Motor neuron (in vitro differentiated cells): ENCODE measurements around the gene ACE. TPM values are rescaled to one million over a fixed set of nuclear protein-coding genes. Genes with fewer than 3 reads are reported as not detected.

ENCODE experiments used
- ATAC-seq, 8 experiments: fragments of 200-7000 bp; cut with Tn5 transposase; replicated peaks in 6 of 8; 2 replicates each; pipeline ENCODE4 v1.8.0; 2021; ENCODE audit warnings: mild to moderate bottlenecking in 8 of 8, moderate library complexity in 8 of 8
- H3K27ac ChIP-seq, 2 donors: fragments of 250-450 bp; sonication (Bioruptor Pico); 2 replicates each; pipeline ENCODE4 v1.9.0; 2021; ENCODE audit warnings: antibody characterized with exemption in 2 of 2, mild to moderate bottlenecking in 2 of 2, moderate library complexity in 1 of 2
- H3K4me1 ChIP-seq, 2 donors: fragments of 250-450 bp; sonication (Bioruptor Pico); replicated peaks in 1 of 2; 2 replicates each; pipeline ENCODE4 v1.6.1; 2021; ENCODE audit warnings: antibody characterized with exemption in 2 of 2, mild to moderate bottlenecking in 2 of 2, moderate library complexity in 1 of 2
- H3K4me3 ChIP-seq, 5 donors: fragments of 250-450 bp; sonication (Bioruptor Pico); 2 replicates each; pipeline ENCODE4 v1.9.0; 2021; ENCODE audit warnings: antibody characterized with exemption in 5 of 5, mild to moderate bottlenecking in 5 of 5, moderate library complexity in 4 of 5
- WGBS, 10 experiments: fragments of 450-650 bp; shearing (Covaris generic); methylation state at CpG; one replicate each; pipeline ENCODE4 v1.0.0; 2022; 5-methylcytosine and 5-hydroxymethylcytosine counted together
- in situ Hi-C, 9 experiments: fragments of 400-800 bp; cut with MboI; loops; one replicate each; pipeline ENCODE4 v1.15.0; 2021; ENCODE audit warnings: low sequenced_read_pairs in 9 of 9, low pct_unique_long_range_greater_than_20kb in 2 of 9; ENCODE audit not compliant: unreplicated experiment in 9 of 9
- total RNA-seq, 8 experiments: library from RNA; unstranded; fragments of 300-600 nt; gene quantifications; 2 replicates each; pipeline versions ENCODE4 v1.2.3 to v1.2.4, GENCODE V29; 2022

The ACE gene
- total RNA-seq, 8 experiments from 2014 or later, result 0.49 to 3.2 (median 1.4) TPM

DNA sequence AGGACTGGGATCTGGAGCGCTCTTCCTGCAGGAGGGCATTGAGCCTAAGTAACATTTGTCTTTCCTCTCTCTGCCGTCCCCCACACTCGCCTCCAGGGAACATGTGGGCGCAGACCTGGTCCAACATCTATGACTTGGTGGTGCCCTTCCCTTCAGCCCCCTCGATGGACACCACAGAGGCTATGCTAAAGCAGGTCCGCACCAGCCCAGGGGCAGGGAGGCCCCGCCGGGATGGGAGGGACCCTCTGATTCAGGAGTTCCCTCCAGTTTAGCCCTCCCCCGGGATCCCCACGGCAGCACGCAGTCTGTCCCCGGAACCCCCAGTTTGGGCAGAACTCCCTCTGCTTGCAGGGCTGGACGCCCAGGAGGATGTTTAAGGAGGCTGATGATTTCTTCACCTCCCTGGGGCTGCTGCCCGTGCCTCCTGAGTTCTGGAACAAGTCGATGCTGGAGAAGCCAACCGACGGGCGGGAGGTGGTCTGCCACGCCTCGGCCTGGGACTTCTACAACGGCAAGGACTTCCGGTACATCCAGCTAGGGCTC is 14.1 kb downstream of the ACE start:
- Histone ChIP-seq H3K4me1 (no peaks in the 10 kb centered on the region), H3K27ac (no peak overlapping the region), H3K4me3 (no peak overlapping the region)
- 0 to 100% (median 83%) methylated on average over 1 to 11 of the region's 22 CpGs; no CpG with 5 or more reads in 1 of the 10 experiments for WGBS, 10 experiments
- no peak for ATAC-seq
- in situ Hi-C loops, result no loop called here

GRCh38 chr17:63491413-63491812 is 14.6 kb downstream of the ACE start:
- no peak for ATAC-seq
- in situ Hi-C loops, result no loop called here
- WGBS, 10 experiments, result 0 to 100% (median 67%) methylated on average over 1 of the region's 8 CpGs; no CpG with 5 or more reads in 7 of the 10 experiments
- H3K4me1 ChIP-seq, result no peaks in the 10 kb centered on the region
- H3K27ac ChIP-seq, result no peak overlapping the region
- no peak overlapping the region for H3K4me3 ChIP-seq

GRCh38 chr17:63491977-63492618 is 15.2 kb downstream of the ACE start:
- Histone ChIP-seq H3K4me3 (no peak overlapping the region), H3K27ac (no peak overlapping the region), H3K4me1 (no peaks in the 10 kb centered on the region)
- no peak for ATAC-seq
- 0 to 83% (median 45%) methylated on average over 1 to 7 of the region's 10 CpGs; no CpG with 5 or more reads in 2 of the 10 experiments for WGBS, 10 experiments
- in situ Hi-C loops, result no loop called here

GRCh38 chr17:63492940-63493339 is 16.1 kb downstream of the ACE start:
- Histone ChIP-seq H3K4me3 (no peak overlapping the region), H3K27ac (no peak overlapping the region), H3K4me1 (no peaks in the 10 kb centered on the region)
- in situ Hi-C loops, result no loop called here
- ATAC-seq, result no peak
- WGBS, 10 experiments, result 40 to 100% (median 80%) methylated on average over 1 to 4 of the region's 6 CpGs; no CpG with 5 or more reads in 2 of the 10 experiments

DNA sequence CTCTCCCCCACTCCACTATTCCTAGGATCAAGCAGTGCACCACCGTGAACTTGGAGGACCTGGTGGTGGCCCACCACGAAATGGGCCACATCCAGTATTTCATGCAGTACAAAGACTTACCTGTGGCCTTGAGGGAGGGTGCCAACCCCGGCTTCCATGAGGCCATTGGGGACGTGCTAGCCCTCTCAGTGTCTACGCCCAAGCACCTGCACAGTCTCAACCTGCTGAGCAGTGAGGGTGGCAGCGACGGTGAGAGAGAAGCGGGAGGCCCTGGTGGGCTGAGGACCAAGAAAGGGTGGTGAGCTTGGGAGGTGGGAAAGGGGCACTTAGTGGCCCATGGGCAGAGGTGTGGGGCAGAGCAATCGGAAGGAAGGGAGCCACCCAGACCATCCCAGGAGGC is 16.6 kb downstream of the ACE start:
- in situ Hi-C loops, result no loop called here
- Histone ChIP-seq H3K27ac (no peak overlapping the region), H3K4me1 (no peaks in the 10 kb centered on the region), H3K4me3 (no peak overlapping the region)
- WGBS, 10 experiments, result 57 to 80% methylated on average over 3 of the region's 9 CpGs; no CpG with 5 or more reads in 8 of the 10 experiments
- no peak for ATAC-seq

DNA sequence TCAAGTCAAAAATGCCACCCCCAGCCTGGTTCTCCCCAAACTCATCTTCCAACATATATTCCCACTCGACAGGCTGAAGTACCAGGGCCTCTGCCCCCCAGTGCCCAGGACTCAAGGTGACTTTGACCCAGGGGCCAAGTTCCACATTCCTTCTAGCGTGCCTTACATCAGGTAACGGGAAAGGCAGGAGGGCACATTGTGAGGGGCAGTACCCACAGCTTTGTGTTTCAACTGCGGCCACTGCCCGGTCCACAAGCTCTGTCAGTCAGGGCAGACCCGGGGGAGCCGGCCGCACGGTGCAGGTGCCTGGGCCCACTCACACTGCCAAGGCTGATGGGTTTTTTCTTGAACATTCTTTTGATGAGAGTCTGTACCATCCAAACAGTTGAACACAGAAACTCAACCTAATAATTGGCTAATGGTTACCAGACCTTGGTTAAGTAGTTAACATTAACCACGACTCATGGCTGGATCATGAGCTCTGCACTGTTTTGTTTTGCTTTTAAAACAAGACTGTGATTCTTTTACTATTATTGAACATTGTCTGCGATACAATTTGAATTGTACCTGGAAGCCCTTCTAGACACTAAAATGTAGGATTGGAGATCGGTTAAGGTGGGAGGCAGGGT is 17.6 kb downstream of the ACE start:
- Histone ChIP-seq H3K27ac (no peak overlapping the region), H3K4me1 (no peaks in the 10 kb centered on the region), H3K4me3 (no peak overlapping the region)
- 40 to 100% (median 80%) methylated on average over 1 to 12 of the region's 12 CpGs; no CpG with 5 or more reads in 2 of the 10 experiments for WGBS, 10 experiments
- ATAC-seq, result no peak
- in situ Hi-C loops, result no loop called here

DNA sequence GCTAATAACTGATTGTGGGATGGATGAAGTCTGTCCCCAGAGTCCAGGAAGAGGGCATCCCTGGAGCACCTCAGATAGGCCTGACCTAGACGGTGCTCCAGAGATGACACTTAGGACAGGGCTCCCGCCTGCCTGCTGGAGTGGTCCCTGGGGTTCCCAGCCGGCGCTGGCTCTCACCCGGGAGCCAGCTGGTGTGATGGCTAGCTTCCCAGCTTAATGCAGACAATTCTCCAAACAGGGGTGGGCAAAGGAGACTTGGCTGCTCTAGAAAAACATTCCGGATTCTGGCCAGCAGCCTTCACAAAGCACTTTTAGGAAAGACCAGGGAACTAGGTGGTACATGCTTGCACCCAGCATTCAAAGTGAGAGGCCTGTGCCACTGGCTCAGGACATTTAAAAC is 18.6 kb downstream of the ACE start:
- no peak for ATAC-seq
- WGBS, 10 experiments, result 63 to 100% (median 85%) methylated on average over 1 to 5 of the region's 6 CpGs; no CpG with 5 or more reads in 5 of the 10 experiments
- H3K27ac ChIP-seq, result no peak overlapping the region
- in situ Hi-C loops, result no loop called here
- H3K4me1 ChIP-seq, result no peaks in the 10 kb centered on the region
- H3K4me3 ChIP-seq, result no peak overlapping the region

DNA sequence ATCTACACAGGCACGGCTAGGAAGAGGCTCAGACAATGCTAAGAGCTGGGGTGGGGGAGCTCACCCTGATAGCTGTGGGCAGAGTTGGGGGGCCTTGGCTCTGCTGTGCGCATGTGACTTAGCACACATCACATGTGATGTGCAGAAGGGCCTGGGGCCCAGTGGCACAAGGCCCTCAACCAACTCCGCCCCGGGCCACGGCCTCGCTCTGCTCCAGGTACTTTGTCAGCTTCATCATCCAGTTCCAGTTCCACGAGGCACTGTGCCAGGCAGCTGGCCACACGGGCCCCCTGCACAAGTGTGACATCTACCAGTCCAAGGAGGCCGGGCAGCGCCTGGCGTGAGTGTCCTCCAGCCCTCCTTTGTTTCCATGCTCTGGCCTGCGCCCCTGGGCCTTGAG is 19.3 kb downstream of the ACE start:
- no peak overlapping the region for H3K4me3 ChIP-seq
- H3K4me1 ChIP-seq, result no peaks in the 10 kb centered on the region
- no peak for ATAC-seq
- in situ Hi-C loops, result no loop called here
- no peak overlapping the region for H3K27ac ChIP-seq
- WGBS, 10 experiments, result 78 to 100% (median 80%) methylated on average over 1 to 4 of the region's 12 CpGs; no CpG with 5 or more reads in 7 of the 10 experiments

DNA sequence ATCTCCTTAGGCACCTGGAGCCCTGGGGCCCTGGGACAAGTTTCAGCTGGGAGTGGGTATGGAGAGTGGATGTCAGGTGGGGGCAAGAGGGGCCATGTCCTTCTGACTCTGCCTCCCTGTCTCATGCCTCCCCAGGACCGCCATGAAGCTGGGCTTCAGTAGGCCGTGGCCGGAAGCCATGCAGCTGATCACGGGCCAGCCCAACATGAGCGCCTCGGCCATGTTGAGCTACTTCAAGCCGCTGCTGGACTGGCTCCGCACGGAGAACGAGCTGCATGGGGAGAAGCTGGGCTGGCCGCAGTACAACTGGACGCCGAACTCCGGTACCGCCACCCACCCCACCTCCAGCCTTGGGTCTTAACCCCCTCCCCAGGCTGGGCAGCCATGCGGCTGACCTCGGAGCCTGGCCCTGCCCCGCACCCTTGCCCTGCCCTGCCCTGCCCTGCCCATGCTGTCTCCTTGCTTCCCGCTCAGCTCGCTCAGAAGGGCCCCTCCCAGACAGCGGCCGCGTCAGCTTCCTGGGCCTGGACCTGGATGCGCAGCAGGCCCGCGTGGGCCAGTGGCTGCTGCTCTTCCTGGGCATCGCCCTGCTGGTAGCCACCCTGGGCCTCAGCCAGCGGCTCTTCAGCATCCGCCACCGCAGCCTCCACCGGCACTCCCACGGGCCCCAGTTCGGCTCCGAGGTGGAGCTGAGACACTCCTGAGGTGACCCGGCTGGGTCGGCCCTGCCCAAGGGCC is 20.0 kb downstream of the ACE start:
- no peak for ATAC-seq
- WGBS, 10 experiments, result 80 to 100% methylated on average over 1 of the region's 36 CpGs; no CpG with 5 or more reads in 8 of the 10 experiments
- in situ Hi-C loops, result no loop called here

DNA sequence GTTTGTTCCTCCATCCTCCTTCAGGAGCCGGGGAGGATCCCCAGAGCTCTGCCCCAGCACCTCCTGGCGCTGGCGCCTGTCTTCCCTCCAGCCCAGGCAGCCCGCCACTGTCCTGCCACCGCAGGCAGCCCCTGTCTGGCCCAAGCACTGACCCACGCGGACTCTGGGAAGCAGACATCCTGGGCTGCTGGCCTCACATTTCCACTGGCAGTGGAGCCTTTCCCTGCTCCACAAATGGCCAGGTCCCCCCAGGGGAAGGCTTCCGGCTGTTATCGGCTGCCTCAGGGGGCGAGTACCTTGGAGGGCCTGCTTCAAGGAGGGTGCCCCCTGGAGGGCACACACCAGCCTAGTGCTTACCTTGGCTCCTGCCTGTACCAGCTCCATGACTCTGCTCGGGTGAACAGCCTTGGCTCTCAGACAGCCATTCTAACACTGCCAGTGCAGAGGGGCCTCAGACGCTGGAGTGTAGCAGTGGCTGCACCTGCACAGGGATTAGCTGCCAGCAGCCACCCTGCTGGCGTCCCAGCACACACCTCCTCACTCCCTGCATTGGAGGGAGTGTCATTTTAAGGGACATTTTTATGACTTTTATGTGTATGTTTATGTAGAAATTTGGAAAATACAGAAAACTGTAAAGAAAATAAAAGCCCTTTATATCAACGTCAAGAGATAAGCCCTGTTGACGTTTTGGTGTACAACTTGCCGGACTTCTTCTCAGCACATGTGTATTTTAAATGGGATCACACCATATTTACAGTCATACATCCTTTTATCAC is 21.0 kb downstream of the ACE start:
- no peaks in the 10 kb centered on the region for H3K4me1 ChIP-seq
- no peak overlapping the region for H3K27ac ChIP-seq
- no peak overlapping the region for H3K4me3 ChIP-seq
- peak in 6 of 8 experiments; percentile 39 to 81 (median 48) for ATAC-seq
- in situ Hi-C loops, result no loop called here
- 53 to 100% (median 90%) methylated on average over 1 to 12 of the region's 16 CpGs; no CpG with 5 or more reads in 4 of the 10 experiments for WGBS, 10 experiments

More for the DNA sequence above, 20.0 kb downstream of the ACE start:
- Histone ChIP-seq H3K4me1 (no peaks in the 10 kb centered on the region), H3K27ac (no peak overlapping the region), H3K4me3 (no peak overlapping the region)

DNA sequence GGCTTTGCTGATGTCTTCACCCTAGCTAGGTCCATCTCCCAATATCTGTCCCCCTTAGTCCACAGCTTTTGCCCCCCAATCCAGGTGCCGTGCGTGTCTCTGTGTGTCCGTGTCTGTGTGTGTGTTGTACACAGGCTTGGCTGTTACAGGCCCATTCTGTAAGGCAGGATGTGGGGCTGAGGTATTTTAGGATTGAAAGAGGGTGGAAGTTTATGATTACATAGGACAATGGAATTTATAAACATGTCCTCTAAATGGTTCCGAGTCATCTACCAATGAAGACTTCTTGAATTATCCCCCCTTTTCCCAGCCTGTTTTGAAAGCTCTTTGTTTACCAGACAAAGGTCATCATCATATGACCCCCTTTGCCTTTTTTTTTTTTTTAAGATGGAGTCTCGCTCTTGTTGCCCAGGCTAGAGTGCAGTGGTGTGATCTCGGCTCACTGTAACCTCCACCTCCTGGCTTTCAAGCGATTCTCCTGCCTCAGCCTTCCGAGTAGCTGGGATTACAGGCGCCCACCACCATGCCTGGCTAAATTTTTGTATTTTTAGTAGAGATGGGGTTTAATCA is 21.9 kb downstream of the ACE start:
- in situ Hi-C loops, result no loop called here
- WGBS, 10 experiments, result 33 to 87% (median 63%) methylated on average over 1 to 9 of the region's 9 CpGs; no CpG with 5 or more reads in 1 of the 10 experiments
- Histone ChIP-seq H3K4me3 (no peak overlapping the region), H3K4me1 (peaks cover 0 to 4% of the 10 kb centered on the region in 2 donors), H3K27ac (no peak overlapping the region)
- no peak for ATAC-seq
